ENCODE measurements around the gene GRIK3.

Gene GRIK3

GRCh38 chr1:37016121-37016520, 18.2 kb downstream of the GRIK3 start:
- no peak overlapping the region for H3K4me3 ChIP-seq (ENCODE audit: low read length)
- no peaks in the 10 kb centered on the region for H3K27me3 ChIP-seq (ENCODE audit: control insufficient read depth, insufficient read depth, low read length)
- no peak overlapping the region for H3K27ac ChIP-seq (ENCODE audit: low read length)
- no peaks in the 10 kb centered on the region for H3K9me3 ChIP-seq (ENCODE audit: control insufficient read depth, insufficient read depth, low read length)
- DNase-seq (ENCODE audit: low read depth, low spot score): no peak
- no peaks in the 10 kb centered on the region for H3K36me3 ChIP-seq (ENCODE audit: control insufficient read depth, insufficient read depth, low read length)
- no peaks in the 10 kb centered on the region for H3K4me1 ChIP-seq (ENCODE audit: control insufficient read depth, insufficient read depth, low read length)

GRCh38 chr1:37015713-37016112, 18.6 kb downstream of the GRIK3 start:
- H3K9me3 ChIP-seq (ENCODE audit: control insufficient read depth, insufficient read depth, low read length): no peaks in the 10 kb centered on the region
- H3K4me1 ChIP-seq (ENCODE audit: control insufficient read depth, insufficient read depth, low read length): no peaks in the 10 kb centered on the region
- H3K36me3 ChIP-seq (ENCODE audit: control insufficient read depth, insufficient read depth, low read length): no peaks in the 10 kb centered on the region
- no peak for DNase-seq (ENCODE audit: low read depth, low spot score)
- no peak overlapping the region for H3K27ac ChIP-seq (ENCODE audit: low read length)
- H3K27me3 ChIP-seq (ENCODE audit: control insufficient read depth, insufficient read depth, low read length): no peaks in the 10 kb centered on the region
- no CpG with 5 or more reads among the region's 7 CpGs for WGBS (ENCODE audit: insufficient coverage, insufficient read length)
- H3K4me3 ChIP-seq (ENCODE audit: low read length): no peak overlapping the region

DNA sequence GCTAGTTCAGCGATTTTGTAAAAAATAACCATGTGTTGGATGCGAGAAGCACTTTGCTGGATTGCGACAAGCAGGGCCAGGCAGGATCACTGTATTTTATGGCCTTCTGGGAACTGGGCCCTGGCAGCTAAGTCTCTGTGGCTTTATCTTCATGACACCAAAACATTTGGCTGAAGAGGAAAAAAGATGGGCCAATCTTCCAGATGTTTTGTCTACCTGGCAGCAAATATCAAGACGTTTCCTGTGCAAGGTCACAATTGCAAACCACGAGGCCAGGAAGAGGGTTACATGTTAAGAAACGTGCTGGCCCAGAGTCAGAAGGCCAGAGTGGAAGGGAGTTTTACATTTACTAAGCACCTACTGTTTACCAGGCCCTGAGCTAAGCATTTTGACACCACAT, 22.1 kb downstream of the GRIK3 start:
- no peak overlapping the region for H3K4me3 ChIP-seq (ENCODE audit: low read length)
- no CpG with 5 or more reads among the region's 6 CpGs for WGBS (ENCODE audit: insufficient coverage, insufficient read length)
- no peak for DNase-seq (ENCODE audit: low read depth, low spot score)
- no peaks in the 10 kb centered on the region for H3K9me3 ChIP-seq (ENCODE audit: control insufficient read depth, insufficient read depth, low read length)
- no peaks in the 10 kb centered on the region for H3K4me1 ChIP-seq (ENCODE audit: control insufficient read depth, insufficient read depth, low read length)
- H3K27me3 ChIP-seq (ENCODE audit: control insufficient read depth, insufficient read depth, low read length): no peaks in the 10 kb centered on the region
- H3K27ac ChIP-seq (ENCODE audit: low read length): no peak overlapping the region
- H3K36me3 ChIP-seq (ENCODE audit: control insufficient read depth, insufficient read depth, low read length): no peaks in the 10 kb centered on the region

DNA sequence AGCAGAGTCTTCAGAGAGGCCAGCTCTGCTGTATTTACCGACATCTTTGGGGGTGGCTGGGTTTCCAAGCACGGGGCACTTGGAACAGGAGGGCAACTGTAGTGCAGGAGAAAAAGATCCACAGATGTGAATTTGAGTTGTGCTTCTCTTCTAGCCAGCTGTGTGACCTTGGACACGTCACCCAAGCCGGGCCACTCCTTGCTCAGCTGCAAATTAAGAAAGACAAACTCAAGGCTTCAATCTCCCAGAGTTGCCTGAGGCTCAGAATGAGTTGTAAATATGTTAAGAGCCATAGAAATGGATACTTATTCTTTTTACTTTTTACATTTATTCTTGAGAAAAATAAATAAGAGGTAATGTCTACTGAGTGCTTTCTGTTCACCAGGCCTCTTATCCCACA, 24.3 kb downstream of the GRIK3 start:
- no peaks in the 10 kb centered on the region for H3K4me1 ChIP-seq (ENCODE audit: control insufficient read depth, insufficient read depth, low read length)
- H3K4me3 ChIP-seq (ENCODE audit: low read length): no peak overlapping the region
- no peaks in the 10 kb centered on the region for H3K9me3 ChIP-seq (ENCODE audit: control insufficient read depth, insufficient read depth, low read length)
- no CpG with 5 or more reads among the region's 4 CpGs for WGBS (ENCODE audit: insufficient coverage, insufficient read length)
- no peaks in the 10 kb centered on the region for H3K36me3 ChIP-seq (ENCODE audit: control insufficient read depth, insufficient read depth, low read length)
- H3K27me3 ChIP-seq (ENCODE audit: control insufficient read depth, insufficient read depth, low read length): no peaks in the 10 kb centered on the region
- DNase-seq (ENCODE audit: low read depth, low spot score): no peak
- H3K27ac ChIP-seq (ENCODE audit: low read length): no peak overlapping the region

- H3K4me1 ChIP-seq (ENCODE audit: control insufficient read depth, insufficient read depth, low read length): 0 out of 2 replicates have a peak, but pooled peaks cover under 1% of the 10 kb centered on the region
- no peak for DNase-seq (ENCODE audit: low read depth, low spot score)
- no CpG with 5 or more reads among the region's 5 CpGs for WGBS (ENCODE audit: insufficient coverage, insufficient read length)
- no peaks in the 10 kb centered on the region for H3K36me3 ChIP-seq (ENCODE audit: control insufficient read depth, insufficient read depth, low read length)
- H3K9me3 ChIP-seq (ENCODE audit: control insufficient read depth, insufficient read depth, low read length): no peaks in the 10 kb centered on the region
- no peak overlapping the region for H3K27ac ChIP-seq (ENCODE audit: low read length)
- H3K4me3 ChIP-seq (ENCODE audit: low read length): no peak overlapping the region
- H3K27me3 ChIP-seq (ENCODE audit: control insufficient read depth, insufficient read depth, low read length): no peaks in the 10 kb centered on the region
Measured at GRCh38 chr1:37009521-37009920, 24.8 kb downstream of the GRIK3 start.

- Histone ChIP-seq H3K9me3 (ENCODE audit: control insufficient read depth, insufficient read depth, low read length) (no peaks in the 10 kb centered on the region), H3K27me3 (ENCODE audit: control insufficient read depth, insufficient read depth, low read length) (no peaks in the 10 kb centered on the region), H3K36me3 (ENCODE audit: control insufficient read depth, insufficient read depth, low read length) (no peaks in the 10 kb centered on the region), H3K4me1 (ENCODE audit: control insufficient read depth, insufficient read depth, low read length) (peaks cover 2% of the 10 kb centered on the region; the same call in 1 of the 2 replicates), H3K27ac (ENCODE audit: low read length) (no peak overlapping the region), H3K4me3 (ENCODE audit: low read length) (no peak overlapping the region)
- DNase-seq (ENCODE audit: low read depth, low spot score): no peak
- WGBS (ENCODE audit: insufficient coverage, insufficient read length): no CpG with 5 or more reads among the region's 11 CpGs
Measured at GRCh38 chr1:37006132-37006868, 28.0 kb downstream of the GRIK3 start.

DNA sequence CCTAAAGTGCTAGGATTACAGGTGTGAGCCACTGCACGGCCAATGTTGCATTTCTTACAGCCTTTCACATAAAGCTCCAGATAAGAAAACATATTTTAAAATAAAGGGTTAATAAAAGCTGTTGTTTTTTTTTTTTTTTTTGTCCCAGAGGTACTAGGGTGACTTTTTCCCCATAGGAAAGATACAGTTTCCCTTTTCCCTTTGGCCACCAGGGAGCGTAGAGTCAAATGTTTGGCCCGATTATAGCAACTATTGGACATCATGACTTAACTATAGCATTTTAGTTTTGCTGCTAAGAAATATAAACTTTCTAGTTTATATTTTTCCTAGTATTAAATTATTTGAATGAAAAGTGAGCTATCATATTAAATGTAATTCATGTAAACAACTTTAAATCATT, 31.4 kb downstream of the GRIK3 start:
- no peaks in the 10 kb centered on the region for H3K36me3 ChIP-seq (ENCODE audit: control insufficient read depth, insufficient read depth, low read length)
- no peak for DNase-seq (ENCODE audit: low read depth, low spot score)
- H3K4me3 ChIP-seq (ENCODE audit: low read length): no peak overlapping the region
- WGBS (ENCODE audit: insufficient coverage, insufficient read length): no CpG with 5 or more reads among the region's 3 CpGs
- peaks cover 2% of the 10 kb centered on the region; the same call in 1 of the 2 replicates for H3K4me1 ChIP-seq (ENCODE audit: control insufficient read depth, insufficient read depth, low read length)
- H3K27ac ChIP-seq (ENCODE audit: low read length): no peak overlapping the region
- no peaks in the 10 kb centered on the region for H3K9me3 ChIP-seq (ENCODE audit: control insufficient read depth, insufficient read depth, low read length)
- H3K27me3 ChIP-seq (ENCODE audit: control insufficient read depth, insufficient read depth, low read length): no peaks in the 10 kb centered on the region

- no CpG with 5 or more reads among the region's 2 CpGs for WGBS (ENCODE audit: insufficient coverage, insufficient read length)
- no peak for DNase-seq (ENCODE audit: low read depth, low spot score)
- no peak overlapping the region for H3K27ac ChIP-seq (ENCODE audit: low read length)
- H3K36me3 ChIP-seq (ENCODE audit: control insufficient read depth, insufficient read depth, low read length): no peaks in the 10 kb centered on the region
- H3K9me3 ChIP-seq (ENCODE audit: control insufficient read depth, insufficient read depth, low read length): no peaks in the 10 kb centered on the region
- no peak overlapping the region for H3K4me3 ChIP-seq (ENCODE audit: low read length)
- H3K4me1 ChIP-seq (ENCODE audit: control insufficient read depth, insufficient read depth, low read length): peaks cover 2% of the 10 kb centered on the region; the same call in 1 of the 2 replicates
- no peaks in the 10 kb centered on the region for H3K27me3 ChIP-seq (ENCODE audit: control insufficient read depth, insufficient read depth, low read length)
Measured at GRCh38 chr1:37001703-37002102, 32.6 kb downstream of the GRIK3 start.

- Histone ChIP-seq H3K27ac (ENCODE audit: low read length) (no peak overlapping the region), H3K4me1 (ENCODE audit: control insufficient read depth, insufficient read depth, low read length) (no peaks in the 10 kb centered on the region), H3K9me3 (ENCODE audit: control insufficient read depth, insufficient read depth, low read length) (no peaks in the 10 kb centered on the region), H3K27me3 (ENCODE audit: control insufficient read depth, insufficient read depth, low read length) (no peaks in the 10 kb centered on the region), H3K4me3 (ENCODE audit: low read length) (no peak overlapping the region), H3K36me3 (ENCODE audit: control insufficient read depth, insufficient read depth, low read length) (no peaks in the 10 kb centered on the region)
- no peak for DNase-seq (ENCODE audit: low read depth, low spot score)
- no CpG with 5 or more reads among the region's 7 CpGs for WGBS (ENCODE audit: insufficient coverage, insufficient read length)
Measured at GRCh38 chr1:36996106-36996505, 38.2 kb downstream of the GRIK3 start.

- Histone ChIP-seq H3K27ac (ENCODE audit: low read length) (no peak overlapping the region), H3K4me1 (ENCODE audit: control insufficient read depth, insufficient read depth, low read length) (no peaks in the 10 kb centered on the region), H3K27me3 (ENCODE audit: control insufficient read depth, insufficient read depth, low read length) (no peaks in the 10 kb centered on the region), H3K9me3 (ENCODE audit: control insufficient read depth, insufficient read depth, low read length) (no peaks in the 10 kb centered on the region), H3K4me3 (ENCODE audit: low read length) (no peak overlapping the region), H3K36me3 (ENCODE audit: control insufficient read depth, insufficient read depth, low read length) (no peaks in the 10 kb centered on the region)
- WGBS (ENCODE audit: insufficient coverage, insufficient read length): no CpG with 5 or more reads among the region's 8 CpGs
- DNase-seq (ENCODE audit: low read depth, low spot score): no peak
Measured at GRCh38 chr1:36994868-36995267, 39.4 kb downstream of the GRIK3 start.

- no peaks in the 10 kb centered on the region for H3K36me3 ChIP-seq (ENCODE audit: control insufficient read depth, insufficient read depth, low read length)
- H3K9me3 ChIP-seq (ENCODE audit: control insufficient read depth, insufficient read depth, low read length): no peaks in the 10 kb centered on the region
- DNase-seq (ENCODE audit: low read depth, low spot score): no peak
- H3K27ac ChIP-seq (ENCODE audit: low read length): no peak overlapping the region
- H3K4me1 ChIP-seq (ENCODE audit: control insufficient read depth, insufficient read depth, low read length): no peaks in the 10 kb centered on the region
- H3K27me3 ChIP-seq (ENCODE audit: control insufficient read depth, insufficient read depth, low read length): no peaks in the 10 kb centered on the region
- 100% methylated on average over 1 of the region's 2 CpGs for WGBS (ENCODE audit: insufficient coverage, insufficient read length)
- H3K4me3 ChIP-seq (ENCODE audit: low read length): no peak overlapping the region
Measured at GRCh38 chr1:36994294-36994693, 40.0 kb downstream of the GRIK3 start.

All from iPS DF 6.9 (cell line).